ENCODE data around the gene PRKAG2. TPM values are rescaled to one million over a fixed set of nuclear protein-coding genes. Genes with fewer than 3 reads are reported as not detected.
A peak's percentile ranks its signal among the peaks of the same experiment; 100 is the strongest.
"Not testable (repeated sequence)": the region's sequence is repeated elsewhere in the genome, so short reads cannot be mapped to it uniquely, and the experiment has no call there.

The PRKAG2 gene
- total RNA-seq, 1 donor = 13.2 TPM

GRCh38 chr7:151885202-151885580 lies 8.3 kb upstream of the PRKAG2 start:
- DNase-seq (ENCODE audit: low read depth in 2 of 3, low spot score in 2 of 3) = no peak

- DNase-seq (ENCODE audit: low read depth in 2 of 3, low spot score in 2 of 3) = no peak
Observed at GRCh38 chr7:151884312-151885201, 7.6 kb upstream of the PRKAG2 start.

GRCh38 chr7:151883857-151884256 lies 6.9 kb upstream of the PRKAG2 start:
- no peak for DNase-seq (ENCODE audit: low read depth in 2 of 3, low spot score in 2 of 3)

- no peak for DNase-seq (ENCODE audit: low read depth in 2 of 3, low spot score in 2 of 3)
Observed at GRCh38 chr7:151882734-151883133, 5.8 kb upstream of the PRKAG2 start.

- DNase-seq (ENCODE audit: low read depth in 2 of 3, low spot score in 2 of 3) = no peak
Observed at GRCh38 chr7:151880688-151881087, 3.8 kb upstream of the PRKAG2 start.

GRCh38 chr7:151877911-151878835 lies 1.3 kb upstream of the PRKAG2 start:
- peak in 1 of 3 donors; percentile 6 for DNase-seq (ENCODE audit: low read depth in 2 of 3, low spot score in 2 of 3)

GRCh38 chr7:151875942-151876898 lies 695 bp downstream of the PRKAG2 start:
- DNase-seq (ENCODE audit: low read depth in 2 of 3, low spot score in 2 of 3) = peak; percentile 37 to 70 (median 61)

GRCh38 chr7:151874479-151874878 lies 2.4 kb downstream of the PRKAG2 start:
- not testable (repeated sequence) for DNase-seq (ENCODE audit: low read depth in 2 of 3, low spot score in 2 of 3)

GRCh38 chr7:151873402-151873965 lies 3.4 kb downstream of the PRKAG2 start:
- DNase-seq (ENCODE audit: low read depth in 2 of 3, low spot score in 2 of 3) = no peak

- DNase-seq (ENCODE audit: low read depth in 2 of 3, low spot score in 2 of 3) = no peak
Observed at GRCh38 chr7:151872531-151873401, 4.1 kb downstream of the PRKAG2 start.

GRCh38 chr7:151871904-151872303 lies 5.0 kb downstream of the PRKAG2 start:
- DNase-seq (ENCODE audit: low read depth in 2 of 3, low spot score in 2 of 3) = no peak

- no peak for DNase-seq (ENCODE audit: low read depth in 2 of 3, low spot score in 2 of 3)
Observed at GRCh38 chr7:151871189-151871735, 5.7 kb downstream of the PRKAG2 start.

- DNase-seq (ENCODE audit: low read depth in 2 of 3, low spot score in 2 of 3) = no peak
Observed at GRCh38 chr7:151869968-151870918, 6.7 kb downstream of the PRKAG2 start.

GRCh38 chr7:151869455-151869854 lies 7.5 kb downstream of the PRKAG2 start:
- no peak for DNase-seq (ENCODE audit: low read depth in 2 of 3, low spot score in 2 of 3)

GRCh38 chr7:151869109-151869428 lies 7.8 kb downstream of the PRKAG2 start:
- no peak for DNase-seq (ENCODE audit: low read depth in 2 of 3, low spot score in 2 of 3)

- no peak for DNase-seq (ENCODE audit: low read depth in 2 of 3, low spot score in 2 of 3)
Observed at GRCh38 chr7:151868396-151869108, 8.4 kb downstream of the PRKAG2 start.

- DNase-seq (ENCODE audit: low read depth in 2 of 3, low spot score in 2 of 3) = no peak
Observed at GRCh38 chr7:151867912-151868311, 9.0 kb downstream of the PRKAG2 start.

All from hematopoietic multipotent progenitor cell (in vitro differentiated cells).